Endothelial cell of umbilical vein (primary cell): ENCODE measurements around the gene ERO1A. TPM values are rescaled to one million over a fixed set of nuclear protein-coding genes. Genes with fewer than 3 reads are reported as not detected.

Experiments used
- BruUV-seq: library from RNA; stranded (reverse); fragments of 400-500 nt; replicated peaks from 2 replicates; lab custom pipeline; 2021; lab: Mats Ljungman, UMichigan
- CTCF ChIA-PET: fragments of 300-600, 350-600 bp; sonication (Branson Sonifier 250); formaldehyde crosslinking; loops from one replicate; lab custom pipeline; 2021; ENCODE audit warnings: antibody characterized with exemption, inconsistent platforms; lab: Charles Lee
- POLR2A ChIA-PET: fragments of 300-600, 350-600 bp; sonication (Branson Sonifier 250); formaldehyde crosslinking; loops from one replicate; lab custom pipeline; 2021; ENCODE audit warnings: antibody characterized with exemption, inconsistent platforms; lab: Charles Lee
- DNase-seq: peaks from one replicate; pipeline ENCODE4 v3.0.0-alpha.2; 2011; ENCODE audit warnings: low read depth, low spot score
- FAIRE-seq: peaks from 2 replicates; lab custom pipeline; 2011; peaks lifted over from hg19 to GRCh38; lab: Jason Lieb, UNC
- H2AFZ ChIP-seq: 2 replicates; pipeline ENCODE4 v1.6.0; 2012; ENCODE audit warnings: low read depth, low read length, control low read depth, inconsistent platforms
- H3K27ac ChIP-seq: 2 replicates; pipeline ENCODE4 v1.5.1; 2011; ENCODE audit warnings: low read depth, mild to moderate bottlenecking, control low read depth, low read length, moderate library complexity; ENCODE audit not compliant: insufficient read depth
- H3K27me3 ChIP-seq, 2 experiments: 2 replicates each; pipeline versions ENCODE4 v1.6.0 to v1.6.1; 2011; ENCODE audit warnings: low read length in 2 of 2, mixed read lengths in 1 of 2; ENCODE audit not compliant: control insufficient read depth in 2 of 2, insufficient read depth in 2 of 2
- H3K36me3 ChIP-seq, 2 experiments: 2 replicates in 1 of 2; 3 replicates in 1 of 2; pipeline ENCODE4 v1.5.1; 2011; ENCODE audit warnings: low read length in 2 of 2, mild to moderate bottlenecking in 1 of 2, moderate library complexity in 1 of 2; ENCODE audit not compliant: control insufficient read depth in 2 of 2, insufficient read depth in 2 of 2; ENCODE audit errors: extremely low read depth in 1 of 2
- H3K4me1 ChIP-seq: 3 replicates; pipeline ENCODE4 v1.5.1; 2011; ENCODE audit warnings: mild to moderate bottlenecking, low read length; ENCODE audit not compliant: control insufficient read depth, insufficient read depth; ENCODE audit errors: extremely low read depth
- H3K4me2 ChIP-seq: 2 replicates; pipeline ENCODE4 v1.6.1; 2011; ENCODE audit warnings: low read length, control low read depth, mixed read lengths; ENCODE audit not compliant: insufficient read depth
- H3K4me3 ChIP-seq, 3 experiments: fragments of 200-600 bp in 1 of 3; sonication (generic), shearing (Covaris generic) in 1 of 3; replicated peaks in 1 of 3; 2 replicates each; pipeline ENCODE4 v1.5.1; 2011 to 2016; ENCODE audit warnings: control low read depth in 3 of 3, low read length in 3 of 3, mild to moderate bottlenecking in 2 of 3, inconsistent platforms in 1 of 3, low read depth in 1 of 3, moderate library complexity in 1 of 3; ENCODE audit not compliant: insufficient read depth in 1 of 3
- H3K79me2 ChIP-seq: 2 replicates; pipeline ENCODE4 v1.6.0; 2012; ENCODE audit warnings: low read length, inconsistent platforms; ENCODE audit not compliant: control insufficient read depth, insufficient read depth
- H3K9ac ChIP-seq: replicated peaks from 2 replicates; pipeline ENCODE3; 2011; ENCODE audit warnings: low read length, control low read depth; ENCODE audit not compliant: insufficient read depth; ENCODE audit errors: extremely low read depth
- H3K9me1 ChIP-seq: replicated peaks from 3 replicates; pipeline ENCODE4 v1.6.0; 2011; ENCODE audit warnings: mild to moderate bottlenecking, low read length; ENCODE audit not compliant: control insufficient read depth, insufficient read depth; ENCODE audit errors: extremely low read depth
- H3K9me3 ChIP-seq: replicated peaks from 2 replicates; pipeline ENCODE4 v1.5.1; 2012; ENCODE audit warnings: low read length, inconsistent platforms; ENCODE audit not compliant: control insufficient read depth, insufficient read depth
- H4K20me1 ChIP-seq: replicated peaks from 2 replicates; pipeline ENCODE3; 2011; ENCODE audit warnings: mild to moderate bottlenecking, low read length; ENCODE audit not compliant: control insufficient read depth, insufficient read depth; ENCODE audit errors: extremely low read depth
- EZH2 ChIP-seq: IDR thresholded peaks from 2 replicates; pipeline ENCODE4 v1.6.1; 2012; ENCODE audit warnings: borderline replicate concordance, low read depth, mild to moderate bottlenecking, moderate library complexity, low read length, inconsistent platforms; ENCODE audit not compliant: severe bottlenecking
- FOS ChIP-seq: IDR thresholded peaks from 2 replicates; pipeline ENCODE4 v1.6.1; 2011; ENCODE audit warnings: mild to moderate bottlenecking, low read length, moderate library complexity, borderline replicate concordance; ENCODE audit not compliant: insufficient read depth
- GATA2 ChIP-seq: IDR thresholded peaks from 2 replicates; pipeline ENCODE4 v1.7.0; 2011; ENCODE audit warnings: low read depth, mild to moderate bottlenecking, moderate library complexity, mixed read lengths, low read length; ENCODE audit not compliant: insufficient read length, insufficient read depth
- JUN ChIP-seq: IDR thresholded peaks from 2 replicates; pipeline ENCODE4 v1.6.1; 2011; ENCODE audit warnings: borderline replicate concordance, low read depth; ENCODE audit not compliant: insufficient read length, insufficient read depth
- MYC ChIP-seq: IDR thresholded peaks from one replicate; pipeline ENCODE4 v1.6.1; 2011; ENCODE audit warnings: mild to moderate bottlenecking, low read depth, low read length
- POLR2A ChIP-seq: IDR thresholded peaks from 2 replicates; pipeline ENCODE4 v1.6.1; 2012; ENCODE audit warnings: low read depth, mild to moderate bottlenecking, control low read depth, low read length
- POLR2AphosphoS5 ChIP-seq: IDR thresholded peaks from 2 replicates; pipeline ENCODE4 v1.6.1; 2012; ENCODE audit warnings: low read depth, mild to moderate bottlenecking, control low read depth, low read length, moderate library complexity; ENCODE audit not compliant: insufficient read depth
- dilution Hi-C: fragments of 300-500 bp; cut with MboI; formaldehyde crosslinking; loops from one replicate; pipeline ENCODE4 v1.15.0; 2019; ENCODE audit warnings: low sequenced_read_pairs; ENCODE audit not compliant: extremely low pct_ligation_motif_present
- intact Hi-C: fragments of 100-400 bp; cut with micrococcal nuclease; formaldehyde crosslinking; loops from one replicate; pipeline ENCODE4 v1.10.0; 2022
- polyA plus RNA-seq, 4 experiments: library from polyadenylated mRNA; depleted of rRNA in 3 of 4; stranded (reverse) in 3 of 4; unstranded in 1 of 4; fragments of >200 nt; gene quantifications; 2 replicates each; pipeline versions ENCODE4 v1.2.1 to v1.2.3, GENCODE V29; 2011 to 2012; ENCODE audit warnings: missing spikeins in 1 of 4
- total RNA-seq: library from RNA; stranded (reverse); gene quantifications from 2 replicates; pipeline ENCODE4 v1.2.3, GENCODE V29; 2021
- TF ChIP-seq, protein P1 (sequence below): IDR thresholded peaks from 2 replicates; pipeline ENCODE4 v1.6.1; 2011; ENCODE audit not compliant: insufficient read depth, insufficient read length
- TF ChIP-seq, protein P2 (sequence below), 2 donors: IDR thresholded peaks; 1 replicate in 1 of 2; 2 replicates in 1 of 2; pipeline ENCODE4 v1.5.1; 2011; ENCODE audit warnings: low read length in 2 of 2, mild to moderate bottlenecking in 2 of 2, moderate library complexity in 2 of 2, control low read depth in 1 of 2, inconsistent platforms in 1 of 2, low read depth in 1 of 2; ENCODE audit not compliant: insufficient read depth in 1 of 2; ENCODE audit errors: extremely low read depth in 1 of 2

ERO1A gene
- total and polyA plus RNA-seq, 2 donors (not counting 3 experiments of a cell fraction or from before 2014, with no cell fraction given), result 20.7 to 71.4 TPM

GRCh38 chr14:52649511-52649910 is 45.8 kb downstream of the ERO1A start:
- ChIA-PET POLR2A (no interaction called here), CTCF (no interaction called here)

More at GRCh38 chr14:52649511-52649910, 45.8 kb downstream of the ERO1A start:
- H3K4me3 ChIP-seq, result no peak overlapping the region
- DNase-seq, result no peak
- intact Hi-C loops (no loop called here), dilution Hi-C loops (no loop called here)
- H3K9ac ChIP-seq, result no peak overlapping the region
- no peak overlapping the region for H3K27ac ChIP-seq
- H4K20me1 ChIP-seq, result no peaks in the 10 kb centered on the region
- H3K36me3 ChIP-seq, result peaks cover 0 to 5% of the 10 kb centered on the region in 2 experiments
- H2AFZ ChIP-seq, result no peak overlapping the region
- H3K4me2 ChIP-seq, result no peak overlapping the region
- H3K9me3 ChIP-seq, result no peaks in the 10 kb centered on the region
- no TSS peak for BruUV-seq
- FAIRE-seq, result no peak
- no peaks in the 10 kb centered on the region for H3K27me3 ChIP-seq
- H3K9me1 ChIP-seq, result no peaks in the 10 kb centered on the region
- TF ChIP-seq FOS (no peak), MYC (no peak), JUN (no peak), POLR2A (no peak), EZH2 (no peak), POLR2AphosphoS5 (no peak), GATA2 (no peak)
- TF ChIP-seq, protein P1, sequence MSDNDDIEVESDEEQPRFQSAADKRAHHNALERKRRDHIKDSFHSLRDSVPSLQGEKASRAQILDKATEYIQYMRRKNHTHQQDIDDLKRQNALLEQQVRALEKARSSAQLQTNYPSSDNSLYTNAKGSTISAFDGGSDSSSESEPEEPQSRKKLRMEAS, result no peak
- TF ChIP-seq, protein P2, sequence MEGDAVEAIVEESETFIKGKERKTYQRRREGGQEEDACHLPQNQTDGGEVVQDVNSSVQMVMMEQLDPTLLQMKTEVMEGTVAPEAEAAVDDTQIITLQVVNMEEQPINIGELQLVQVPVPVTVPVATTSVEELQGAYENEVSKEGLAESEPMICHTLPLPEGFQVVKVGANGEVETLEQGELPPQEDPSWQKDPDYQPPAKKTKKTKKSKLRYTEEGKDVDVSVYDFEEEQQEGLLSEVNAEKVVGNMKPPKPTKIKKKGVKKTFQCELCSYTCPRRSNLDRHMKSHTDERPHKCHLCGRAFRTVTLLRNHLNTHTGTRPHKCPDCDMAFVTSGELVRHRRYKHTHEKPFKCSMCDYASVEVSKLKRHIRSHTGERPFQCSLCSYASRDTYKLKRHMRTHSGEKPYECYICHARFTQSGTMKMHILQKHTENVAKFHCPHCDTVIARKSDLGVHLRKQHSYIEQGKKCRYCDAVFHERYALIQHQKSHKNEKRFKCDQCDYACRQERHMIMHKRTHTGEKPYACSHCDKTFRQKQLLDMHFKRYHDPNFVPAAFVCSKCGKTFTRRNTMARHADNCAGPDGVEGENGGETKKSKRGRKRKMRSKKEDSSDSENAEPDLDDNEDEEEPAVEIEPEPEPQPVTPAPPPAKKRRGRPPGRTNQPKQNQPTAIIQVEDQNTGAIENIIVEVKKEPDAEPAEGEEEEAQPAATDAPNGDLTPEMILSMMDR (IDR thresholded peaks at IDR 0.05; ENCODE audit: extremely low read depth in 1 of 2, insufficient read depth in 1 of 2, low read depth in 1 of 2, low read length in 2 of 2), result no peak
- no peaks in the 10 kb centered on the region for H3K79me2 ChIP-seq
- H3K4me1 ChIP-seq, result no peaks in the 10 kb centered on the region
